H1 (cell line): Measurements from ENCODE around the gene THBS3.

Source experiments
- CBX5 ChIP-seq: fragments of 300-800, 300-1000 bp; sonication (generic); IDR thresholded peaks from 2 replicates; pipeline ENCODE4 v1.7.1; 2016; ENCODE audit warnings: antibody characterized with exemption, low read length, low read depth
- POLR2A ChIP-seq, 2 experiments: IDR thresholded peaks; 1 replicate in 1 of 2; 2 replicates in 1 of 2; pipeline ENCODE4 v1.6.1; 2011; ENCODE audit warnings: low read depth in 2 of 2, low read length in 2 of 2, mild to moderate bottlenecking in 2 of 2; ENCODE audit errors: control extremely low read depth in 1 of 2
- TEAD4 ChIP-seq: IDR thresholded peaks from 2 replicates; pipeline ENCODE4 v1.6.1; 2012; ENCODE audit warnings: low read depth, low read length, inconsistent platforms, mixed read lengths
- TF ChIP-seq, protein P1 (sequence below), 3 experiments: IDR thresholded peaks; 1 replicate in 2 of 3; 2 replicates in 1 of 3; pipeline versions ENCODE4 v1.5.1 to v1.6.1; 2011; ENCODE audit warnings: low read length in 3 of 3, mild to moderate bottlenecking in 3 of 3, inconsistent platforms in 2 of 3, low read depth in 1 of 3, moderate library complexity in 1 of 3; ENCODE audit not compliant: insufficient read depth in 1 of 3; ENCODE audit errors: control extremely low read depth in 1 of 3

DNA sequence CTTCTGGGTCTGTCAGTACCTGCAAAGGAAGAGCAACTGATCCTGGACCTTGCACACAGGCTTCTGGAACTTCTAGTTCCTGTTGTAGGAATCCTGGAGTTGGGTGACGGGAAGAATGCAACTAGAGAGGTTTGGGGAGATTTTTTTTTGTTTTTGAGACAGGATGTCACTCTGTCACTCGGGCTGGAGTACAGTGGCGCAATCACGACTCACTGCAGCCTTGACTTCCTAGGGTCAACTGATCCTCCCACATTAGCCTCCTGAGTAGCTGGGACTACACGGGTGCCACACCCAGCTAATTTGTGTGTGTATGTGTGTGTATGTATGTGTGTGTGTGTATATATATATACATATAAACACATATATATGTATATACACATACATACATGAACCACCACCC, 28.8 kb upstream of the THBS3 start:
- TF ChIP-seq, protein P1, sequence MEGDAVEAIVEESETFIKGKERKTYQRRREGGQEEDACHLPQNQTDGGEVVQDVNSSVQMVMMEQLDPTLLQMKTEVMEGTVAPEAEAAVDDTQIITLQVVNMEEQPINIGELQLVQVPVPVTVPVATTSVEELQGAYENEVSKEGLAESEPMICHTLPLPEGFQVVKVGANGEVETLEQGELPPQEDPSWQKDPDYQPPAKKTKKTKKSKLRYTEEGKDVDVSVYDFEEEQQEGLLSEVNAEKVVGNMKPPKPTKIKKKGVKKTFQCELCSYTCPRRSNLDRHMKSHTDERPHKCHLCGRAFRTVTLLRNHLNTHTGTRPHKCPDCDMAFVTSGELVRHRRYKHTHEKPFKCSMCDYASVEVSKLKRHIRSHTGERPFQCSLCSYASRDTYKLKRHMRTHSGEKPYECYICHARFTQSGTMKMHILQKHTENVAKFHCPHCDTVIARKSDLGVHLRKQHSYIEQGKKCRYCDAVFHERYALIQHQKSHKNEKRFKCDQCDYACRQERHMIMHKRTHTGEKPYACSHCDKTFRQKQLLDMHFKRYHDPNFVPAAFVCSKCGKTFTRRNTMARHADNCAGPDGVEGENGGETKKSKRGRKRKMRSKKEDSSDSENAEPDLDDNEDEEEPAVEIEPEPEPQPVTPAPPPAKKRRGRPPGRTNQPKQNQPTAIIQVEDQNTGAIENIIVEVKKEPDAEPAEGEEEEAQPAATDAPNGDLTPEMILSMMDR (IDR thresholded peaks at IDR 0.05; ENCODE audit: control extremely low read depth in 1 of 3, insufficient read depth in 1 of 3, low read depth in 1 of 3, low read length in 3 of 3): no peak
- TF ChIP-seq CBX5 (no peak), POLR2A (IDR thresholded peaks at IDR 0.05; ENCODE audit: control extremely low read depth in 1 of 2, low read depth in 2 of 2, low read length in 2 of 2) (no peak), TEAD4 (no peak)
